SK-N-MC (cell line): ENCODE results near the gene GABRB3.

Source experiments
- EZH2 ChIP-seq: fragments of 200-600 bp; sonication (generic); IDR thresholded peaks from one replicate; pipeline ENCODE4 v1.6.1; 2017; ENCODE audit warnings: antibody characterized with exemption
- POLR2AphosphoS5 ChIP-seq: IDR thresholded peaks from 2 replicates; pipeline ENCODE4 v1.6.1; 2012; ENCODE audit warnings: mild to moderate bottlenecking, low read depth, low read length, borderline replicate concordance

DNA sequence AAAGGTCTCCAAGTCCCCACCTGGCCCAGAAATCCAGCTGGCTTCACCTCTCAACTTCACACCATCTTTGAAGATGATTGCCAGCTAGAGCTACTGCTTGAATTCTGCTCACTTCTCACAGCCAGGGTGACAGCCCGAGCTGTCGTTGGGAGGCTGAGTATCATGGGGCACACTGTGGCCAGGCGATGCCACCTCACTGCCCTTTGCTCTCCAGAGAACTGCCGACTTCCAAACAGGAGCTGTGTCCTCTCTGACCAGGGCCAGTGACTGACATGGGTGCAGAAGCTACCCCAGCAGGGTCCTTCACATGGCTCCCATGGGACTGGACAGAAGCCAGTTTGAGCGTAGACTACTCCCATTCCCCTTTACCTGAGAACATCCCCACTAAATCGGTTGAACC is 254.0 kb downstream of the GABRB3 start:
- TF ChIP-seq EZH2 (no peak), POLR2AphosphoS5 (no peak)
